ENCODE measurements around the gene IRF2BP2. TPM values are rescaled to one million over a fixed set of nuclear protein-coding genes. Genes with fewer than 3 reads are reported as not detected.
A peak's percentile ranks its signal among the peaks of the same experiment; 100 is the strongest.

The IRF2BP2 gene
- total and polyA plus RNA-seq, 2 of the 13 experiments (the other 11 are each of a cell fraction or from before 2014, with no cell fraction given) = 140 to 147 TPM

DNA sequence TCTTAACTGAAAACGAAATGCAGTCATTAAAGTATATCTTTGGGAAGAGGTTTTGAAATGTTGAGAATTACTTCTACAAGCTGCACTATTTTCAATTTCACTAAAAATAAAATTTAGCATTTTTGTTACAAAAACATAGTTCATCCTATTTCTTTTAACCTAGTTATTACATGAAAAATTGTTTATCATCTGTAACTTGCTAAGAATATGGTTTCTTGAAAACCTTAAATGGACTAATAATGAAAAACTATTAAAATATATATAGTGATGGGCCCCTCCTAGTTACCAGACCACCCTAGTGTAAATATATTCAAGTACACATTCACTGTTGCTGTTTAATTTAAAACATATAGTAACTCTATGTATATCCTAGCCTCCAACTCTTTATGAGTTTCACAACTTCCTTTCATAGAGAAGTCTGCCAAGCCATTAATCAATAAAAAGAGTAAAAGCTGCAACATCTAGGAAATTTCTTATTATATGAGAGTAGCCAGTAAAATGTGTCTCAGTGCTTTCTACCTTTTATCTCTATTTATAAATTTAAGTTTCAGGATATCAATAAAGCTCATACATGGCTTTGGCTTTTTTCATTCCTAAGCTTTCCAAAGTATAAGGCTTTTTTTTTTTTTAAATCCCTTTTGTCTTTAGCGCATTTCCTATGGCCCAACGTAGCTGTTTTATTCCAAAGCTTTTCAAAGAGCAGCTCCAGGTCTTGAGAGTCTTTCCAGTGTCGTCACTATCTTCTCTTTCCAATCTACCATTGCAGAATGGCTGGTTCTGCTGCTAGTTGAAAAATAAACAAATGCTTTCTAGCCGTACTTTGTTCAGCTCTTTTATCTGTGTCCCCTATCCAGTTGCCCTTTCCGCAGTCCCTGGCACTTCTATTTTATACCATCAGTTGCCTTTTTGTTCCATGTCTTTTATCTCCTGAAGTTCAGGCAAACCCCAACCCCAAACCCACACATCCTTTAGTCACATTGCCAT is 6.5 kb downstream of the IRF2BP2 start (continued):
- TF ChIP-seq KDM1A (CRISPR knock-in tag; IDR thresholded peaks at IDR 0.05) (no peak), ZNF737 (CRISPR knock-in tag; IDR thresholded peaks at IDR 0.05; ENCODE audit: borderline replicate concordance) (no peak), ZGPAT (CRISPR knock-in tag; IDR thresholded peaks at IDR 0.05) (no peak), SIX1 (CRISPR knock-in tag; IDR thresholded peaks at IDR 0.05; ENCODE audit: borderline replicate concordance) (no peak), ZNF816 (CRISPR knock-in tag; IDR thresholded peaks at IDR 0.05; ENCODE audit: borderline replicate concordance) (no peak), ZC3H13 (CRISPR knock-in tag; IDR thresholded peaks at IDR 0.05) (0 out of 2 replicates have a peak, but pooled peaks have one; percentile 71), RNF2 (conservative IDR thresholded peaks at IDR 0.05; ENCODE audit: low read depth) (no peak), FOXP4 (CRISPR knock-in tag; IDR thresholded peaks at IDR 0.05) (peak; percentile 62), TFDP1 (CRISPR knock-in tag; IDR thresholded peaks at IDR 0.05; ENCODE audit: borderline replicate concordance) (no peak), GABPB1 (CRISPR knock-in tag; IDR thresholded peaks at IDR 0.05) (no peak), ZNF549 (CRISPR knock-in tag; IDR thresholded peaks at IDR 0.05) (no peak), HHEX (CRISPR knock-in tag; IDR thresholded peaks at IDR 0.05) (no peak), ZNF260 (CRISPR knock-in tag; IDR thresholded peaks at IDR 0.05; ENCODE audit: borderline replicate concordance, low read depth) (no peak), EHMT2 (IDR thresholded peaks at IDR 0.05; ENCODE audit: borderline replicate concordance, low read depth, low read length) (no peak), ZNF772 (CRISPR knock-in tag; IDR thresholded peaks at IDR 0.05) (no peak), ZNF432 (CRISPR knock-in tag; IDR thresholded peaks at IDR 0.05; ENCODE audit: borderline replicate concordance) (no peak), MAFF (IDR thresholded peaks at IDR 0.05; ENCODE audit: low read depth, low read length) (no peak), SOX13 (IDR thresholded peaks at IDR 0.05) (no peak), SOX13 (CRISPR knock-in tag; conservative IDR thresholded peaks at IDR 0.05 in 1 of 2, IDR thresholded peaks at IDR 0.05 in 1 of 2) (peak in 1 of 2 experiments; percentile 63; a peak in 2 of 4 replicates), ELF4 (CRISPR knock-in tag; IDR thresholded peaks at IDR 0.05; ENCODE audit: borderline replicate concordance) (no peak), SAFB2 (CRISPR knock-in tag; IDR thresholded peaks at IDR 0.05; ENCODE audit: borderline replicate concordance, low read depth) (no peak), ZNF841 (CRISPR knock-in tag; IDR thresholded peaks at IDR 0.05; ENCODE audit: borderline replicate concordance) (no peak), ZNF292 (CRISPR knock-in tag; IDR thresholded peaks at IDR 0.05; ENCODE audit: borderline replicate concordance, low read depth) (no peak)

All from HepG2 (cell line).